Upper lobe of left lung (tissue), 4 donors: Measurements from ENCODE around the gene ZNF445.

Experiments used
- CTCF ChIP-seq, 6 experiments: fragments of 450-650 bp in 4 of 6; fragments of 200-600 bp in 2 of 6; sonication (generic) in 2 of 6; IDR thresholded peaks; one replicate each; pipeline ENCODE4 v1.5.1; 2016 to 2019; ENCODE audit warnings: antibody characterized with exemption in 6 of 6
- POLR2A ChIP-seq, 4 donors: fragments of 450-650 bp; IDR thresholded peaks; one replicate each; pipeline ENCODE4 v1.5.1; 2016 to 2017; ENCODE audit warnings: antibody characterized with exemption in 4 of 4, mild to moderate bottlenecking in 2 of 4
- POLR2AphosphoS5 ChIP-seq, 2 donors: sonication (generic); formaldehyde crosslinking; IDR thresholded peaks; one replicate each; pipeline ENCODE4 v1.5.1; 2017; ENCODE audit warnings: antibody characterized with exemption in 2 of 2

- no peak for TF ChIP-seq POLR2A (IDR thresholded peaks at IDR 0.05)
- TF ChIP-seq CTCF (IDR thresholded peaks at IDR 0.05) = no peak
- TF ChIP-seq POLR2AphosphoS5 (IDR thresholded peaks at IDR 0.05) = no peak
These were observed 23.2 kb downstream of the ZNF445 start for GRCh38 chr3:44454258-44454657.
